PC-3 (cell line): Measurements from ENCODE around the gene IL31RA.

Source experiments
- CTCF ChIP-seq: fragments of 300-600 bp; sonication (generic); conservative IDR thresholded peaks from 2 replicates; pipeline ENCODE4 v1.5.1; 2017; ENCODE audit warnings: antibody characterized with exemption, low read depth, mild to moderate bottlenecking, low read length
- EZH2 ChIP-seq: fragments of 300-600 bp; sonication (generic); IDR thresholded peaks from one replicate; pipeline ENCODE4 v1.6.1; 2017; ENCODE audit warnings: antibody characterized with exemption, mild to moderate bottlenecking, low read length; ENCODE audit not compliant: unreplicated experiment
- EZH2phosphoT487 ChIP-seq: fragments of 300-600 bp; sonication (generic); IDR thresholded peaks from 2 replicates; pipeline ENCODE4 v1.6.1; 2018; ENCODE audit warnings: mild to moderate bottlenecking, antibody characterized with exemption, low read length, borderline replicate concordance

GRCh38 chr5:55857247-55857640, 6.1 kb downstream of the IL31RA start:
- TF ChIP-seq CTCF = no peak
- TF ChIP-seq EZH2 = no peak
- TF ChIP-seq EZH2phosphoT487 = no peak
